NCI-H82 treated with DMSO at 0.1 percent for 48 hours (cell line): ENCODE data around the gene LSP1.
"Not testable (repeated sequence)": the region's sequence is repeated elsewhere in the genome, so short reads cannot be mapped to it uniquely, and the experiment has no call there.

Source experiments
- DNase-seq: peaks from one replicate; lab custom pipeline; 2025; ENCODE audit not compliant: unreplicated experiment; lab: John Stamatoyannopoulos, UW

Gene LSP1

DNA sequence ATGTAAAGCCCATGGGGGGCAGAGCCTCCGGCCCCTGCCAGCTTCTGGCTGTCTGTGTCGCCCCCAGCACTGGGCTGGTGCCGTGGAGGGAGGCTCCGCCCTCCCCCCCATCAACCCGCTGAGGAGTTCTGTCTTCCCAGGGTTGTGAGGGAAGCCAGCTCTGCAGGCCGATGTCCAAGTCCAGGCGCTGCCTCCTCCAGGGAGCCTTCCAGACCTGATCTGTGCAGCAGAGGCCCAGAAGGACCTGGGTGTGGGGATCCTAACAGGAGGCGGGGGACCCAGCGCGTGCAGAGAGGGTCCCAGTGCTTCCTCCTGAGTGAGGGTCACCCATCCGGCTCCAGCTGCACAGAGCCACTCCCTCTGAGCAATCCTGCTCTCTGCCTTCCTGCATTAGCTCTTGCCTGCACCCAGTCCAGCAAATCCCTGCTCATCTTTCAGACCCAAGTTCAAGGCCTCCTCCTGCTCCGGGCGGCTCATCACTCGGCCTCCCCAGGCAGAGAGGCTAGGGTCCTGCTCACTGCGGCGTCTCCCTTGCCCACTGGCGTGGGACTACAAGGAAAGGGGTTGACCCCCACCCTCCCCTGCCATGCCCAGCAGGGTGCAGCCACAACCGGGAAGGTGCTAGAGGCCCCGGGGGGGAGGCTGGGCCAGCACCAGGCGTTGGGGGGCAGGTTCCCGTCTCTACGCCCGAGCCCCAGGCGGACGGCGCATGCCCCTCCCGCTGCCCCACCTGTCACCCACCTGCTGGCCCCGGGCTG is 22.4 kb downstream of the LSP1 start:
- no peak for DNase-seq

GRCh38 chr11:1875851-1876301 is 23.0 kb downstream of the LSP1 start:
- not testable (repeated sequence) for DNase-seq

- DNase-seq, result no peak
Measured at GRCh38 chr11:1876361-1877063, 23.6 kb downstream of the LSP1 start.

GRCh38 chr11:1877211-1878136 is 24.6 kb downstream of the LSP1 start:
- no peak for DNase-seq

DNA sequence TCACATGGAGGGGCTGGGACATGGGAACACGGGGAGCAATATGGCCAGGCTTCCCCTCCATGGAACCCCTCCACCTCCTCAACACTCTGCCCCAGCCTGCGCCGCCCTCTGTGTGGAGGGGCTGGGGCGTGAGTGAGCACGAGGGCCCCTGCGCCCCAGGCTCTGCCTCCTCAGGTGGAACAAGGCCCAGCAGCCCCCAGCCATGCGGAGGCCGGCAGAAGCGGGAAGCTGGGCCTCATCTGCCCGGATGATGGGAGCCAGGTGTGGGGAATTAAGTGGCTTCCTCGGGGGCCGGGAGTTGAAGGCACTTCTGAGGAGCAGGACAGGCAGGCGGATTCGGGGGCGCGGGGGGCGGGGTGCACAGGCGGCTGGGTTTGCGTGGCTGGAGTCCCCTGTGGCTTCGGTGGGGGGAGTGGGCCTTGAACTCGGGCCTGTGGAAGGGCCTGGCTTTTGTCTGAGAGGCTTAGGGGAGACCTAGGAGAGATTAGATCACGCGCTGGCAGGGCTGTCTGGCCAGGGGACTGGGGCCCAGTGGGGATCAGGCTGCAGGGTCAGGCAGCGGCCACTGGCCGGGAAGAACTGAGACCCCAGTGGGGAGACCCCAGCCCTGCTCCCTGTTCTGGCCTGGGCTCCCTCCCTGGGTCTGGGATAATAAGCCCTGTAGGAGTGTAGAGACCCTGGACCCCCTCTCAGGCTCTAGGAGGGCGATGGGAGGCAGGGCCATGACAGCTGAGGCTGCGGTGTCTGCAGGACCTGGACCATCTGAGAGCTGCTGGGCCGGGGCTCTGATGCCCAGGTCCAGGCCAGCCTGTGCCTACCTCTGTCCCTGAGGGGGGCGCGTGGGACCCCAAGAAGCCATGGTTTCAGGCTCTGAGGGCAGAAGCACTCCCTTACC is 25.5 kb downstream of the LSP1 start:
- no peak for DNase-seq

DNA sequence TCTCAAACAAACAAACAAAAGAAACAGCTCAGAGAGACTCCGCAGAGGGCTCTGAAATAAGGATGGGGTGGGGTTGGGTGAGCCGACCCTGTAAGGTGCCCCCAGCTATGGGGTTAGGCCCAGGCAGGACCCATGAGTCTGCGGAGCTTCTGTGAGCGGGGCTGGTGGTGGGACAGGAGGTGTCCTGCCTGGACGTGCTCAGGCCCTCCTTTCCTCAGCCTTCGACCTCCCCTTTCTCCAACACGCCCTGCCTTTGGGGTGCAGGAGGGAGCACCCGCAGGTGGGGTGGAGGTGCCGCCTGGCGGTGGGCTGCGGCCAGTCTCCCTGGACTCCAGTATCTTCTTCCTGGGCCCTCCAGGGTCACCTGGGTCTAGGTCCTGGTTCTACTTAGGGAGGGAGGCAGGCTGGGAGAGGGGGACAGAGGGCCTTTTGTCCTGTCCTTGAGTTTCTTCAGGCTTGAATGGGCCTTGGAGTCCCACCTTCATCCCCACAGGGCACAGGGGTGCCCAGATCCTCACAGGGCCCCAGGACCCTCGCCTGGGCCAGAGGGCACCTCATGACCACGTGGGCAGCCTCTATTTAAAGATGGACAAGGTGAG is 26.6 kb downstream of the LSP1 start:
- no peak for DNase-seq

- no peak for DNase-seq
Measured at GRCh38 chr11:1879941-1880720, 27.2 kb downstream of the LSP1 start.

DNA sequence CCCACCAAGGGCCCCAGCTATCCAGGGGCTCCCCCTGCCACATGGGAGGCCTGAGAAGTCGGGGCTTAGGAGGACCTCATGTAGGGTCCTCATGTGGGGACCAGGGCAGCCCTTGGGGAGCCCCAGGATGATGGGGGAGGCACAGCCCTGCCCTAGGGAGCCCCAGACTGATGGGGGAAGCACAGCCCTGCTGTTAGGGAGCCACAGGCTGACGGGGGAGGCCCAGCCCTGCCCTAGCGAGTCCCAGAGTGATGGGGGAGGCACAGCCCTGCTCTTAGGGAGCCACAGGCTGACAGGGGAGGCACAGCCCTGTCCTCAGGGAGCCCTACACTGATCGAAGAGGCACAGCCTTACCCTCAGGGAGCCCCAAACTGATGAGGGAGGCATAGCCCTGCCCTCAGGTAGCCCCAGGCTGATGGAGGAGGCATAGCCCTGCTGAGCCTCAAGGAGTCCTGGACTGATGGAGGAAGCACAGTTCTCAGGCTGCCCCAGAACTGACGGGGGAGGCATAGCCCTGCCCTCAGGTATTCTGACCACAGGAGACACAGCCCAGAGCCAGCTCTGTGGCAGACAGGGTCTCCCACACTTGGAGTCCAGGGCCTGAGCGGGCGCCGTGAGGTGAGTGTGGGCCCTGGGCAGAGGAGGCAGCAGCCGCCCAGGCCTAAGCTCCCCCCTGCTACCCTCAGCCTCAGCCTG is 28.0 kb downstream of the LSP1 start:
- DNase-seq, result no peak

GRCh38 chr11:1881442-1882264 is 28.8 kb downstream of the LSP1 start:
- DNase-seq, result no peak

DNA sequence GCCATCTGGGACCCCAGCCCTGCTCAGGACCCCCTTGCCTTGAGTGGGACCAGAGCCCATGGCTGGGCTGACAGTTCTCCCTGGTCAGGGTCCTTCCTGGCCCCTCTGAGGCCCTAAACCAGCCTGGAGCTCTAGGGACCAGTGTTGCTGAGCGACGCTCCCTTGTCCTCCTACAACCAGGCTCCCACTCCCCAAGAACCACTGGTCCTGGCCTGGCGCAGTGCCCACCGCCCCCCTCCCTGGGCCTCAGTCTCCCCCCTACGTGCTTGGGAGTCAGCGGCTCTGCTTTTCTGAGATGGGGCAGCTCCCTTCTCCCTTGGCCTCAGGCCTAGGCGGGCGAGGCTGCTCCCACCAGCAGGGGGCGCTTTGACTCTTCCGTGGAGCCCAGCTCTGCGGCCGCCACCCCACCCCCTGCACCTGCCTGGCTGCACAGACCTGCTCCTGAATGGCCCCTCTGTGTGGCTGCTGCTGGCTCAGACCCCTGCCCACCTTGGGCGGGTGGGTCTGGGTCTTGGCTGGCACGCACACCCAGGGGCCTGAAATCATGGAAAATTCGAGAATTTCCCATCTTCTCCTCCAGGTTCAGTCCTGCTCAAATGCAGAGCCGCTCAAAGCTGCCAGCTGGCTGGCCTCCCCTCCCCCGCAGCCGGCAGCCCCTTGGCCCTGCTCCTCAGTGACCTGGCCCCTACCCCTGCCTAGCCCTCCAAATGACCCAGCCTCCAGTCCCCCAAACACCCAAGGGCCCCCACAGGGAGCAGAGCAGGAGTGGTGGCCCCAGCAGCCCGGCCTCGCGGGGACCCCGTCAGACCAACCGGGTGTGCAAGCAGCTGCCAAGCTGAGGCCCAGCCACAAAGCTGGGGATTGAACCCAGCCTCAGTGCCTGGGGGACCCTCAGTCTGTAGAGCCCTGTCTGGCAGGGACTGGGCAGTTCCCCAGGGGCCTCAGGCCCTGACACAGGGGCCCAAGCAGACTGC is 29.7 kb downstream of the LSP1 start:
- DNase-seq, result peak; percentile 7

DNA sequence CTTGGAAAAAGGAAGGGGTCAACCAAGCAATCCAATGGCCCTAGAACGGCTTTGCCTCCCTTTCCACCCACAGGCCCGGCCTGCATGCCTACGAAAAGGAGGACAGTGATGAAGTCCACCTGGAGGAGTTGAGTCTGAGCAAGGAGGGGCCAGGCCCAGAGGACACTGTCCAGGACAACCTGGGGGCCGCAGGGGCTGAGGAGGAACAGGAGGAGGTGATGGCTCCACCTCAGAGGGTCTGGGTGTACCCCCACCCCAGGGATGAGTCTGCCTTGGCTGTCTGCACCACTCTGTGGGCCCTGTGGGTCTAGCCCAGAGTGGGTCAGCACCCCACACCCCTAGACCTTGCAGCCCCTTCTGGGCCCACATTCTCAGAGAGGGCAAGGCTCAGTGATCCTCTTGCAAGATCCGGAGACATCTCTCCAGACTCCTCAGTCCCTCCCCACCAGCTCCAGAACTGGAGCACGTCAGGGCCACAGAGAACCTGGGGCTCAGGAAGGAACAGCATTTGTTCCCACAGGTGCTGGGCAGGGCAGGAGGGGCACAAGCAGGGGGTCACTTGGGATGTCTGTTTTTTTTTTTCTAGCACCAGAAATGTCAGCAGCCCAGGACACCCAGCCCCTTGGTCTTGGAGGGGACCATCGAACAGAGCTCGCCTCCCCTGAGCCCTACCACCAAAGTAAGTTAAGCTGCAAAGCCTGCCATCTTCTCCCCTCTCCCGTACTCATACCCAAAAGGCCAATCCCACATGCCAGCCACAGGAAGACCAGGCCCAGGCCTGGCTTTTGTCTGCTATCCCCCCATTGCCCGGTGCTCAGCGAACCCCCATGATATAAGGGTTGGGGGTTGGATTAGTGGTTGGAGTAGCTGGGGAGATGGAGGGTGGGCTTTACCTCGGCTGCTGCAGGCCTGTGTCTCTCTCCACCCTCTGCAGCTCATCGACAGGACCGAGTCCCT is 30.7 kb downstream of the LSP1 start:
- DNase-seq, result no peak

DNA sequence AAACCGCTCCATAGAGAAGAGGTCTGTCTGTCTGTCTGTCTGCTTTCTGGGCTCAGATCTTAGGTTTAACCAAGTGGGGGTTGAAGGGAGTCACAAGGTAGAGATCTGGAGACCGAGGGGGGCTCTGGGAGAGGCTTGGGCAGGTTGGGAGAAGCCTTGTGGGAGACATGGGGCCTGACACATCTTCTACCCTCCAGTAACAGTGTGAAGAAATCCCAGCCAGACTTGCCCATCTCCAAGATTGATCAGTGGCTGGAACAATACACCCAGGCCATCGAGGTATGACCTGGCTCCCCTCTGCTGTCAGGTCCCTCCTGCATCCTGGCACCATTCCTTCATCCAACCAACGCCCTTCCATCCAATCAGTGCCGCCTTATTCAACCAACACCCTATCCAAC is 31.4 kb downstream of the LSP1 start:
- DNase-seq, result no peak

- not testable (repeated sequence) for DNase-seq
Measured at GRCh38 chr11:1886551-1886950, 33.7 kb downstream of the LSP1 start.

GRCh38 chr11:1887451-1888346 is 34.8 kb downstream of the LSP1 start:
- DNase-seq, result no peak
